Mucosa of rectum (tissue), 2 donors: ENCODE data around the gene NDUFAF7.
"Not testable (repeated sequence)": the region's sequence is repeated elsewhere in the genome, so short reads cannot be mapped to it uniquely, and the experiment has no call there.

Experiments used
- H3K27ac ChIP-seq, 2 donors: one replicate each; pipeline ENCODE4 v1.7.0; 2013; ENCODE audit warnings: inconsistent platforms in 2 of 2, low read depth in 2 of 2, low read length in 2 of 2
- H3K27me3 ChIP-seq, 2 donors: one replicate each; pipeline ENCODE4 v1.7.0; 2013; ENCODE audit warnings: low read length in 2 of 2; ENCODE audit not compliant: control insufficient read depth in 2 of 2, insufficient read depth in 2 of 2
- H3K36me3 ChIP-seq, 2 donors: one replicate each; pipeline ENCODE4 v1.7.0; 2013; ENCODE audit warnings: low read length in 2 of 2; ENCODE audit not compliant: control insufficient read depth in 2 of 2, insufficient read depth in 2 of 2
- H3K4me1 ChIP-seq, 2 donors: one replicate each; pipeline ENCODE4 v1.7.0; 2013; ENCODE audit warnings: low read length in 2 of 2, mild to moderate bottlenecking in 1 of 2; ENCODE audit not compliant: control insufficient read depth in 2 of 2, insufficient read depth in 2 of 2
- H3K4me3 ChIP-seq, 2 donors: one replicate each; pipeline ENCODE4 v1.7.0; 2013; ENCODE audit warnings: low read length in 2 of 2
- H3K9ac ChIP-seq, 2 donors: one replicate each; pipeline ENCODE4 v1.7.0; 2013; ENCODE audit warnings: low read length in 2 of 2, low read depth in 1 of 2, mild to moderate bottlenecking in 1 of 2
- H3K9me3 ChIP-seq, 2 donors: one replicate each; pipeline ENCODE4 v1.7.0; 2013; ENCODE audit warnings: low read length in 2 of 2; ENCODE audit not compliant: control insufficient read depth in 2 of 2
- donor health status: healthy.
- donor health status: Normal muscosa, but diverticular disease.

NDUFAF7 gene

GRCh38 chr2:37215250-37215649, 16.2 kb upstream of the NDUFAF7 start:
- Histone ChIP-seq H3K9me3 (no peaks in the 10 kb centered on the region), H3K4me3 (no peak overlapping the region), H3K4me1 (no peaks in the 10 kb centered on the region), H3K9ac (no peak overlapping the region), H3K27me3 (no peaks in the 10 kb centered on the region), H3K36me3 (peaks cover 53 to 78% of the 10 kb centered on the region in 2 donors), H3K27ac (no peak overlapping the region)

GRCh38 chr2:37219046-37219445, 12.4 kb upstream of the NDUFAF7 start:
- H3K36me3 ChIP-seq: peaks cover 58 to 68% of the 10 kb centered on the region in 2 donors
- no peaks in the 10 kb centered on the region for H3K4me1 ChIP-seq
- H3K9ac ChIP-seq: no peak overlapping the region
- no peak overlapping the region for H3K4me3 ChIP-seq
- H3K27me3 ChIP-seq: no peaks in the 10 kb centered on the region
- no peak overlapping the region for H3K27ac ChIP-seq
- no peaks in the 10 kb centered on the region for H3K9me3 ChIP-seq

DNA sequence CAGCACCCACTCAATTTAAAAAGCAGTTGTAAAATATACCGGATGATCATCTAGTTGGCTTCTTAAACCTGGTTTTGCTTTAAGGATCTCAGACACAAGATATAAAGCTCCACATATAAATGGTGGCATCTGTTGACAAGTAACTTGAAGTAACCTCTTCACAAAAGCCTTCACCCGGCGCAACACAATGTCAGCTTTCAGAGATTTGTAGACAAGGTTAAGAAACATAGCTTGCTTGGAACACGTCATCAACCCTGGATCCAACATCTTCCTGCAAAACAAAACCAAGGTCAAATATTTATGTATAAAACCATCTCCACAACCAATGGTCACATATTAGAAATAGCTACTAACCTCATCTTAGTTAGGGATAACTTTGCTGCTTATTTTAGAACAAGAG, 8.3 kb upstream of the NDUFAF7 start:
- H3K36me3 ChIP-seq: peaks cover 50 to 55% of the 10 kb centered on the region in 2 donors

GRCh38 chr2:37224063-37224462, 7.4 kb upstream of the NDUFAF7 start:
- Histone ChIP-seq H3K9ac (no peak overlapping the region), H3K36me3 (peaks cover 49 to 52% of the 10 kb centered on the region in 2 donors), H3K27me3 (no peaks in the 10 kb centered on the region), H3K9me3 (no peaks in the 10 kb centered on the region), H3K4me3 (no peak overlapping the region), H3K4me1 (no peaks in the 10 kb centered on the region), H3K27ac (no peak overlapping the region)

More for the DNA sequence above, 8.3 kb upstream of the NDUFAF7 start:
- no peaks in the 10 kb centered on the region for H3K4me1 ChIP-seq
- no peak overlapping the region for H3K4me3 ChIP-seq
- no peaks in the 10 kb centered on the region for H3K27me3 ChIP-seq
- no peak overlapping the region for H3K9ac ChIP-seq
- no peaks in the 10 kb centered on the region for H3K9me3 ChIP-seq
- H3K27ac ChIP-seq: no peak overlapping the region

GRCh38 chr2:37225129-37225528, 6.3 kb upstream of the NDUFAF7 start:
- peaks cover 45% of the 10 kb centered on the region in 2 donors for H3K36me3 ChIP-seq
- H3K27ac ChIP-seq, H3K9me3 ChIP-seq, H3K4me1 ChIP-seq, H3K4me3 ChIP-seq, H3K9ac ChIP-seq, H3K27me3 ChIP-seq: not testable (repeated sequence)

DNA sequence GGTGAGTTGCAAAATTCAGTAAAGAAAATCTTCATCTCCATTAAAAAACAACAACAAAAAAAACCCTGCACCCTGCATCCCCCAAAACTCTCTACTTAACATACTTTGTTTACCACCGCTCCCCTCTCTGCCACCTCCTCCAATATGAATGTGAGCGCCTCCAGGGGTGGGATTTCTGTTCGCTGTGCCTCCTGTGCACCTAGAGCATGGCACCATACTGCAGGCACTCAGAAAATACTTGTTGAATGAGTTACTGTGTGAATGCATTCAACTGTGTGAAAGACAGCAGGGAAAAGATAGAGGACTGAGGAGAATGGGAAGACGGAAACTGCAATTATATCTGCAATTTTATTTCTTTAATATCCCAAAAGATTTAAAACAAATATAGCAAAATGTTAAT, 4.6 kb upstream of the NDUFAF7 start:
- Histone ChIP-seq H3K9ac (no peak overlapping the region), H3K27me3 (no peaks in the 10 kb centered on the region), H3K4me1 (peaks cover 12 to 14% of the 10 kb centered on the region in 2 donors), H3K36me3 (peaks cover 31 to 32% of the 10 kb centered on the region in 2 donors), H3K9me3 (no peaks in the 10 kb centered on the region), H3K27ac (no peak overlapping the region), H3K4me3 (no peak overlapping the region)

DNA sequence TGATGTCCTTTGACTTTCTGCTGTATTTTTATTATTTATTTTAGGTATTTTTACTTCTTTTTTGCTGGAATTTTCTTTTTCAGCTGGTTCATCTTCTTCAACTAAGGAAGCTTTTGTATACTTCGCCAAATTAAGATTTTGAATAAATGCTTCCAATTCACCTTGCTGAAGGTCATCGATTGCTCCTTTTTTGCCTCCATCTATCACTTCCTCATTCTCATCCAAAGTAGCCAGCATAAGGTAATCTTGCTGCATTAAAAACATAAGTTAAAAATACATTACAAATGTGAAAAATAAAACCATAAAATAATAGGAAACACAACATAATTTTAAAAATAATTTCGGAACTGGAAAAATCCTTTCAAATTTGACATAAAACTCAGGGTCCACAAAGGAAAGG, 2.7 kb upstream of the NDUFAF7 start:
- peaks cover 20 to 22% of the 10 kb centered on the region in 2 donors for H3K4me1 ChIP-seq
- no peak overlapping the region for H3K9ac ChIP-seq
- H3K27me3 ChIP-seq: no peaks in the 10 kb centered on the region
- H3K27ac ChIP-seq: no peak overlapping the region
- H3K9me3 ChIP-seq: no peaks in the 10 kb centered on the region
- H3K36me3 ChIP-seq: peaks cover 17 to 22% of the 10 kb centered on the region in 2 donors
- no peak overlapping the region for H3K4me3 ChIP-seq

- Histone ChIP-seq H3K27me3 (no peaks in the 10 kb centered on the region), H3K4me3 (peak overlapping the region; percentile 90 to 91), H3K9ac (peak overlapping the region; percentile 93 to 95), H3K9me3 (no peaks in the 10 kb centered on the region), H3K4me1 (peaks cover 20 to 22% of the 10 kb centered on the region in 2 donors), H3K36me3 (peaks cover 17 to 24% of the 10 kb centered on the region in 2 donors), H3K27ac (peak overlapping the region; percentile 89 to 97)
These were observed 877 bp upstream of the NDUFAF7 start for GRCh38 chr2:37230581-37230980.

DNA sequence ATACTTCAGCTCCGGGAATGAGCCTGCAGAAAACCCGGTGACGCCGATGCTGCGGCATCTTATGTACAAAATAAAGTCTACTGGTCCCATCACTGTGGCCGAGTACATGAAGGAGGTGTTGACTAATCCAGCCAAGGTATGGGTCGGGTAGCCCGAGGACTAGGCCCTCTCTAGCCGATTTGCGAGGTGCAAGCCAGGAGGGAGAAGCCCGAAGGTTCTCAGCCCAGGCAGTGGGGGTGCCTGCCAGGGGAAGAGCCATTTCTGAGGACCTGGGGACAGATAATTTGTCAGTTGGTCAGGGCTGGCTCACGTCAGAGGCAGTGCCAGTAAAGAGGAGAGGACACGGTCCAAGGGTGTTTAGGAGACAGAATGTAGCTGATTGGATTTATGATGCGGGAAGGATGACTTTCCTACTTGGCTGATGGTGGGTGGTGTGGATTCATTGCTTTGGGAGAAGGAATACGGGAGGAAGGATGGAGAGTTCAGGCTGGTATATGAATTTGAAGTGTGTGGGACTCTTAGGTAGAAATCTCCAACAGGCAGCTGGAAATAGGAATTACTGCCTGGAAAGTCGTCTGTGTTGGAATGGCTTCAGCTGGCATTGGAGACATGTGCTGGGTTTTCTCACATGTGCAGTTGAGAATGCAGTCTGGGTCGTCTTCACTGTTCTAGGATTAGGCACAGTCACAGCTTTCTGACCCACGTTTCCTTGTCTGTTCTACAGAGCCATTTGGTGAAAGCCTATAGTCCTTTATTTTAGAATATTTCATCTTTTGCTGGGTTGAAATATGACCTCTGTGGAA, 874 bp downstream of the NDUFAF7 start:
- Histone ChIP-seq H3K27ac (peak overlapping the region; percentile 89 to 97), H3K9me3 (no peaks in the 10 kb centered on the region), H3K9ac (peak overlapping the region; percentile 93 to 95), H3K36me3 (peaks cover 12 to 17% of the 10 kb centered on the region in 2 donors), H3K27me3 (no peaks in the 10 kb centered on the region), H3K4me3 (peak overlapping the region; percentile 90 to 91), H3K4me1 (peaks cover 20 to 22% of the 10 kb centered on the region in 2 donors)

DNA sequence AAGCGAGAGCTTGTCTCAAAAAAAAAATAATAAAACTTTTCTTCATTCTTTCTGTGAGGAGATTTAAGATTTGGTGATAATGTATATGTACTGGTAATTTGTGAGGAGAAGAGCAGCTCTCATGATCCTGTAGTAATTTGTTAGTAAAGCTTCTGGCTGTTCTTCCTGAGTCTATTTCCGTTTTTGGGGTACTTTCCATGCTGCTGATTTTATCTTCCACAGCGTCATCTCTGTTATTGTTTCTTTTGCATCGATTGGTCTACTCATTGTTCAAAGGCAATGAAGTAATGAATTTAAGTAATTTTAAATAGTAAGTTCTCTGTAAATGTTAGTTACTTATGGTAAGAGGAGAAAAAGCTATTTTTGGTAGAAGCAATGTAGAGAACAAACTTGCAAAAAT, 12.0 kb downstream of the NDUFAF7 start:
- Histone ChIP-seq H3K9ac (no peak overlapping the region), H3K9me3 (no peaks in the 10 kb centered on the region), H3K4me3 (no peak overlapping the region), H3K27ac (no peak overlapping the region), H3K4me1 (no peaks in the 10 kb centered on the region), H3K27me3 (no peaks in the 10 kb centered on the region), H3K36me3 (peaks cover 36 to 65% of the 10 kb centered on the region in 2 donors)
